ENCODE results near the gene BTF3.

- TF ChIP-seq CTCF (IDR thresholded peaks at IDR 0.05) (no peak), POLR2A (IDR thresholded peaks at IDR 0.05) (no peak)
Observed at GRCh38 chr5:73514418-73514817, 16.2 kb downstream of the BTF3 start.

Measured in lower leg skin (tissue), 3 donors.